ENCODE results near the gene TOLLIP. TPM values are rescaled to one million over a fixed set of nuclear protein-coding genes. Genes with fewer than 3 reads are reported as not detected.

The TOLLIP gene
- total RNA-seq, 4 donors from 2014 or later, result 49.8 to 91.7 (median 85.0) TPM

GRCh38 chr11:1303973-1304372 is 5.5 kb downstream of the TOLLIP start:
- no peaks in the 10 kb centered on the region for H3K27me3 ChIP-seq
- no peaks in the 10 kb centered on the region for H3K9me3 ChIP-seq
- H3K4me1 ChIP-seq, result peaks cover 40 to 59% of the 10 kb centered on the region in 2 donors
- DNase-seq (peak in 1 of 2 donors; percentile 45), ATAC-seq (no peak)
- TF ChIP-seq POLR2A (IDR thresholded peaks at IDR 0.05) (no peak), CTCF (IDR thresholded peaks at IDR 0.05 in 4 of 5, conservative IDR thresholded peaks at IDR 0.05 in 1 of 5) (no peak)
- H3K4me3 ChIP-seq, result no peak overlapping the region
- peaks cover 0 to 3% of the 10 kb centered on the region in 2 donors for H3K36me3 ChIP-seq
- in situ Hi-C loops (cut with MboI; ENCODE audit: low sequenced_read_pairs in 4 of 4), result loop anchor here in 1 of 4 donors (25.0 kb wide), 1 partner anchor 208 kb away; no protein-coding TSS in a partner anchor
- peak overlapping the region; percentile 10 to 61 (median 43) for H3K27ac ChIP-seq
- intact Hi-C loops (cut with DNase I; ENCODE audit: low total_unique reads), result no loop called here

- Histone ChIP-seq H3K36me3 (peaks cover 0 to 3% of the 10 kb centered on the region in 2 donors), H3K9me3 (no peaks in the 10 kb centered on the region), H3K4me3 (no peak overlapping the region), H3K4me1 (peaks cover 43 to 57% of the 10 kb centered on the region in 2 donors), H3K27ac (peak overlapping the region; percentile 10 to 61 (median 43)), H3K27me3 (no peaks in the 10 kb centered on the region)
- no peak for ATAC-seq
- no peak for DNase-seq
- TF ChIP-seq POLR2A (IDR thresholded peaks at IDR 0.05) (no peak), CTCF (IDR thresholded peaks at IDR 0.05 in 4 of 5, conservative IDR thresholded peaks at IDR 0.05 in 1 of 5) (peak in 1 of 5 experiments; percentile 14)
- in situ Hi-C loops (cut with MboI; ENCODE audit: low sequenced_read_pairs in 4 of 4), result loop anchor here in 1 of 4 donors (25.0 kb wide), 1 partner anchor 209 kb away; no protein-coding TSS in a partner anchor
- intact Hi-C loops (cut with DNase I; ENCODE audit: low total_unique reads), result no loop called here
These were observed 6.2 kb downstream of the TOLLIP start for GRCh38 chr11:1303126-1303821.

GRCh38 chr11:1302461-1303125 is 6.8 kb downstream of the TOLLIP start:
- in situ Hi-C loops (cut with MboI; ENCODE audit: low sequenced_read_pairs in 4 of 4), result loop anchor here in 1 of 4 donors (25.0 kb wide), 1 partner anchor 210 kb away; no protein-coding TSS in a partner anchor
- Histone ChIP-seq H3K27ac (peak overlapping the region in 1 of 4 donors; percentile 3), H3K9me3 (no peaks in the 10 kb centered on the region)

GRCh38 chr11:1302041-1302460 is 7.4 kb downstream of the TOLLIP start:
- no peak for TF ChIP-seq CTCF (IDR thresholded peaks at IDR 0.05 in 4 of 5, conservative IDR thresholded peaks at IDR 0.05 in 1 of 5)
- TF ChIP-seq POLR2A (IDR thresholded peaks at IDR 0.05), result no peak
- intact Hi-C loops (cut with DNase I; ENCODE audit: low total_unique reads) (no loop called here), in situ Hi-C loops (cut with MboI; ENCODE audit: low sequenced_read_pairs in 4 of 4) (loop anchor here in 1 of 4 donors (25.0 kb wide), 1 partner anchor 210 kb away; no protein-coding TSS in a partner anchor)
- no peak overlapping the region for H3K4me3 ChIP-seq
- H3K9me3 ChIP-seq, result no peaks in the 10 kb centered on the region
- no peak overlapping the region for H3K27ac ChIP-seq
- H3K4me1 ChIP-seq, result peaks cover 43 to 55% of the 10 kb centered on the region in 2 donors
- H3K27me3 ChIP-seq, result no peaks in the 10 kb centered on the region
- H3K36me3 ChIP-seq, result peaks cover 0 to 3% of the 10 kb centered on the region in 2 donors
- no peak for DNase-seq
- ATAC-seq, result no peak

More at GRCh38 chr11:1302461-1303125, 6.8 kb downstream of the TOLLIP start:
- peaks cover 43 to 55% of the 10 kb centered on the region in 2 donors for H3K4me1 ChIP-seq
- DNase-seq (no peak), ATAC-seq (no peak)
- no peak overlapping the region for H3K4me3 ChIP-seq
- peaks cover 0 to 3% of the 10 kb centered on the region in 2 donors for H3K36me3 ChIP-seq
- no peaks in the 10 kb centered on the region for H3K27me3 ChIP-seq
- intact Hi-C loops (cut with DNase I; ENCODE audit: low total_unique reads), result no loop called here
- TF ChIP-seq CTCF (IDR thresholded peaks at IDR 0.05 in 4 of 5, conservative IDR thresholded peaks at IDR 0.05 in 1 of 5), result no peak
- TF ChIP-seq POLR2A (IDR thresholded peaks at IDR 0.05), result no peak
